GM19351 (cell line): ENCODE results near the gene OR4D11.
"Not testable (repeated sequence)": the region's sequence is repeated elsewhere in the genome, so short reads cannot be mapped to it uniquely, and the experiment has no call there.

ENCODE experiments used
- ATAC-seq: cut with Tn5 transposase; IDR thresholded peaks from one replicate; pipeline ENCODE4 v1.9.1; 2021; ENCODE audit warnings: mild to moderate bottlenecking, moderate library complexity; ENCODE audit not compliant: unreplicated experiment

Gene OR4D11

GRCh38 chr11:59547605-59548308 is 44.4 kb downstream of the OR4D11 start:
- not testable (repeated sequence) for ATAC-seq

GRCh38 chr11:59548309-59548656 is 44.9 kb downstream of the OR4D11 start:
- no peak for ATAC-seq

GRCh38 chr11:59550368-59550841 is 47.0 kb downstream of the OR4D11 start:
- peak; percentile 91 for ATAC-seq

- peak; percentile 24 for ATAC-seq
Observed at GRCh38 chr11:59550842-59551658, 47.7 kb downstream of the OR4D11 start.

GRCh38 chr11:59551659-59552521 is 48.5 kb downstream of the OR4D11 start:
- ATAC-seq: no peak

GRCh38 chr11:59552844-59553243 is 49.5 kb downstream of the OR4D11 start:
- ATAC-seq: no peak

- no peak for ATAC-seq
Observed at GRCh38 chr11:59553323-59553722, 49.9 kb downstream of the OR4D11 start.
